CD14-positive monocyte (primary cell): Measurements from ENCODE around the gene KNG1. TPM values are rescaled to one million over a fixed set of nuclear protein-coding genes. Genes with fewer than 3 reads are reported as not detected.

ENCODE experiments used
- DNase-seq, 3 donors: peaks; one replicate each; pipeline ENCODE4 v3.0.0-alpha.2; 2011 to 2022
- H2AFZ ChIP-seq: 2 replicates; pipeline ENCODE4 v1.6.0; 2012; ENCODE audit warnings: mild to moderate bottlenecking, low read depth, low read length, inconsistent platforms; ENCODE audit not compliant: insufficient read depth, poor library complexity, severe bottlenecking
- H3K27ac ChIP-seq, 2 donors: 1 replicate in 1 of 2; 2 replicates in 1 of 2; pipeline ENCODE4 v1.5.1; 2012 to 2013; ENCODE audit warnings: low read length in 2 of 2, control low read depth in 1 of 2, inconsistent platforms in 1 of 2, low read depth in 1 of 2, mild to moderate bottlenecking in 1 of 2
- H3K27me3 ChIP-seq, 2 donors: one replicate each; pipeline versions ENCODE4 v1.6.0 to v1.6.1; 2011 to 2013; ENCODE audit warnings: low read length in 2 of 2; ENCODE audit not compliant: control insufficient read depth in 2 of 2, insufficient read depth in 2 of 2
- H3K36me3 ChIP-seq, 2 donors: replicated peaks in 1 of 2; 1 replicate in 1 of 2; 2 replicates in 1 of 2; pipeline versions ENCODE4 v1.5.1 to v1.6.1; 2012 to 2013; ENCODE audit warnings: low read length in 2 of 2, control low read depth in 1 of 2, inconsistent platforms in 1 of 2, mild to moderate bottlenecking in 1 of 2; ENCODE audit not compliant: insufficient read depth in 2 of 2, control insufficient read depth in 1 of 2
- H3K4me1 ChIP-seq, 2 donors: 1 replicate in 1 of 2; 2 replicates in 1 of 2; pipeline versions ENCODE4 v1.5.1 to v1.6.1; 2012 to 2013; ENCODE audit warnings: low read length in 2 of 2, control low read depth in 1 of 2, inconsistent platforms in 1 of 2, mild to moderate bottlenecking in 1 of 2, moderate library complexity in 1 of 2; ENCODE audit not compliant: insufficient read depth in 2 of 2, control insufficient read depth in 1 of 2
- H3K4me2 ChIP-seq: replicated peaks from 2 replicates; pipeline ENCODE3; 2012; ENCODE audit warnings: low read length, moderate library complexity, mild to moderate bottlenecking; ENCODE audit not compliant: poor library complexity, severe bottlenecking; ENCODE audit errors: extremely low read depth
- H3K4me3 ChIP-seq, 3 experiments: fragments of 200-600 bp in 1 of 3; sonication (generic) in 1 of 3; replicated peaks in 1 of 3; 1 replicate in 2 of 3; 2 replicates in 1 of 3; pipeline ENCODE4 v1.5.1; 2011 to 2013; ENCODE audit warnings: low read length in 3 of 3, mild to moderate bottlenecking in 3 of 3, control low read depth in 2 of 3, low read depth in 2 of 3, inconsistent platforms in 1 of 3, moderate library complexity in 1 of 3
- H3K79me2 ChIP-seq: 2 replicates; pipeline ENCODE4 v1.6.0; 2012; ENCODE audit warnings: mild to moderate bottlenecking, control low read depth, inconsistent platforms, low read length, moderate library complexity; ENCODE audit not compliant: insufficient read depth
- H3K9ac ChIP-seq: 2 replicates; pipeline ENCODE4 v1.6.0; 2017; ENCODE audit warnings: low read length, mild to moderate bottlenecking; ENCODE audit not compliant: insufficient read depth, poor library complexity, severe bottlenecking
- H3K9me3 ChIP-seq, 2 donors: replicated peaks in 1 of 2; 1 replicate in 1 of 2; 2 replicates in 1 of 2; pipeline versions ENCODE4 v1.5.1 to v1.6.1; 2012 to 2013; ENCODE audit warnings: low read length in 2 of 2, control low read depth in 1 of 2; ENCODE audit not compliant: control insufficient read depth in 1 of 2, insufficient read depth in 1 of 2
- H4K20me1 ChIP-seq: 2 replicates; pipeline ENCODE4 v1.6.0; 2012; ENCODE audit warnings: mild to moderate bottlenecking, low read length, control low read depth, moderate library complexity; ENCODE audit not compliant: insufficient read depth
- H3K27ac Mint-ChIP-seq, 7 donors: one replicate each; pipeline ENCODE4 v1.8.0; 2020; ENCODE audit warnings: mild to moderate bottlenecking in 7 of 7, mixed read lengths in 7 of 7, moderate library complexity in 6 of 7, inconsistent platforms in 2 of 7
- H3K27me3 Mint-ChIP-seq, 3 donors: one replicate each; pipeline ENCODE4 v1.8.0; 2021 to 2022; ENCODE audit warnings: low read depth in 3 of 3, mild to moderate bottlenecking in 3 of 3, mixed read lengths in 3 of 3, moderate library complexity in 3 of 3, inconsistent platforms in 1 of 3
- H3K36me3 Mint-ChIP-seq, 2 donors: one replicate each; pipeline ENCODE4 v1.8.0; 2020; ENCODE audit warnings: mixed read lengths in 2 of 2, inconsistent platforms in 1 of 2, mild to moderate bottlenecking in 1 of 2
- H3K4me1 Mint-ChIP-seq: one replicate; pipeline ENCODE4 v1.8.0; 2020; ENCODE audit warnings: mild to moderate bottlenecking, mixed read lengths
- H3K4me3 Mint-ChIP-seq, 2 donors: one replicate each; pipeline ENCODE4 v1.8.0; 2020; ENCODE audit warnings: mild to moderate bottlenecking in 2 of 2, mixed read lengths in 2 of 2, moderate library complexity in 1 of 2
- H3K9me3 Mint-ChIP-seq, 7 donors: one replicate each; pipeline ENCODE4 v1.8.0; 2020 to 2022; ENCODE audit warnings: mixed read lengths in 7 of 7, mild to moderate bottlenecking in 6 of 7, moderate library complexity in 6 of 7, inconsistent platforms in 2 of 7
- CTCF ChIP-seq: fragments of 200-600 bp; IDR thresholded peaks from one replicate; pipeline ENCODE4 v1.8.0; 2022; ENCODE audit warnings: antibody characterized with exemption, mild to moderate bottlenecking
- WGBS: methylation state at CpG from one replicate; pipeline ENCODE4 v1.1.5; 2013; ENCODE audit warnings: missing lambda C conversion rate; ENCODE audit not compliant: insufficient coverage; 5-methylcytosine and 5-hydroxymethylcytosine counted together
- intact Hi-C, 2 donors: fragments of 100-400 bp; cut with micrococcal nuclease; formaldehyde crosslinking; loops; one replicate each; pipeline versions ENCODE4 v1.15.0 to v1.15.1; 2023
- polyA plus RNA-seq, 3 donors: library from polyadenylated mRNA; depleted of rRNA in 1 of 3; unstranded in 2 of 3; stranded (reverse) in 1 of 3; fragments of 300-500 nt in 2 of 3; fragments of >200 nt in 1 of 3; fragmentation: Illumina TruSeq in 2 of 3; gene quantifications; 1 replicate in 2 of 3; 2 replicates in 1 of 3; pipeline ENCODE4 v1.2.3, GENCODE V29; 2012 to 2021

The KNG1 gene
- polyA plus RNA-seq, 3 donors, result not detected

GRCh38 chr3:186784820-186785494, 67.8 kb downstream of the KNG1 start:
- intact Hi-C loops, result loop anchor here (5.0 to 10.0 kb wide), 4 partner anchors 42 to 850 kb away; partner anchors contain the start of genes DNAJB11 (in 1 of the 2), RPL39L (in 1 of the 2) and TRA2B (in 1 of the 2)
- H4K20me1 ChIP-seq, result peaks cover 65% of the 10 kb centered on the region
- H3K4me1 Mint-ChIP-seq, result peaks cover 33% of the 10 kb centered on the region
- no peaks in the 10 kb centered on the region for H3K9me3 ChIP-seq
- DNase-seq, result no peak
- peak overlapping the region; percentile 95 for H3K9ac ChIP-seq
- peaks cover 54% of the 10 kb centered on the region for H3K79me2 ChIP-seq
- H2AFZ ChIP-seq, result no peak overlapping the region
- no peak for TF ChIP-seq CTCF
- H3K27me3 Mint-ChIP-seq, result peaks cover 0 to 5% (median 0%) of the 10 kb centered on the region in 3 donors
- H3K4me1 ChIP-seq, result peaks cover 20 to 39% of the 10 kb centered on the region in 2 donors
- H3K4me3 ChIP-seq, result peak overlapping the region; percentile 88 to 99 (median 93)
- peak overlapping the region; percentile 81 for H3K4me2 ChIP-seq
- peak overlapping the region in 6 of 7 donors; percentile 96 to 100 (median 100) for H3K27ac Mint-ChIP-seq
- peaks cover 53 to 57% of the 10 kb centered on the region in 2 donors for H3K36me3 ChIP-seq
- WGBS, result 41% methylated on average over 3 of the region's 7 CpGs
- H3K27me3 ChIP-seq, result no peaks in the 10 kb centered on the region
- peaks cover 53 to 58% of the 10 kb centered on the region in 2 donors for H3K36me3 Mint-ChIP-seq
- peak overlapping the region in 1 of 2 donors; percentile 99 for H3K27ac ChIP-seq
- peaks cover 0 to 5% (median 0%) of the 10 kb centered on the region in 7 donors for H3K9me3 Mint-ChIP-seq
- peak overlapping the region; percentile 98 to 99 for H3K4me3 Mint-ChIP-seq

GRCh38 chr3:186785495-186786018, 68.4 kb downstream of the KNG1 start:
- Histone ChIP-seq H3K9ac (no peak overlapping the region), H3K4me1 (peaks cover 20 to 39% of the 10 kb centered on the region in 2 donors), H3K4me3 (peak overlapping the region in 2 of 3 experiments; percentile 88 to 99), H4K20me1 (peaks cover 71% of the 10 kb centered on the region), H2AFZ (no peak overlapping the region), H3K79me2 (peaks cover 54% of the 10 kb centered on the region), H3K4me2 (peak overlapping the region; percentile 81), H3K9me3 (no peaks in the 10 kb centered on the region), H3K27ac (peak overlapping the region in 1 of 2 donors; percentile 99), H3K36me3 (peaks cover 53 to 63% of the 10 kb centered on the region in 2 donors), H3K27me3 (no peaks in the 10 kb centered on the region)
- 51% methylated on average over 4 of the region's 7 CpGs for WGBS
- DNase-seq, result no peak
- H3K4me3 Mint-ChIP-seq, result peak overlapping the region in 1 of 2 donors; percentile 99
- H3K27me3 Mint-ChIP-seq, result peaks cover 0 to under 1% (median 0%) of the 10 kb centered on the region in 3 donors
- peak overlapping the region in 2 of 7 donors; percentile 14 to 96 for H3K27ac Mint-ChIP-seq
- peaks cover 53 to 63% of the 10 kb centered on the region in 2 donors for H3K36me3 Mint-ChIP-seq
- H3K4me1 Mint-ChIP-seq, result peaks cover 33% of the 10 kb centered on the region
- intact Hi-C loops, result loop anchor here in 1 of 2 donors (10.0 kb wide), 3 partner anchors 211 to 851 kb away; partner anchors contain the start of genes DNAJB11, RPL39L and TRA2B
- peaks cover 0 to 5% (median 0%) of the 10 kb centered on the region in 7 donors for H3K9me3 Mint-ChIP-seq
- TF ChIP-seq CTCF, result no peak
